BE2C (cell line): ENCODE measurements around the gene FHAD1.

Experiments used
- DNase-seq: peaks from one replicate; pipeline ENCODE4 v3.0.0-alpha.2; 2020
- H3K27me3 ChIP-seq: fragments of 250-450 bp; sonication (Bioruptor Pico); 2 replicates; pipeline ENCODE4 v1.5.1; 2020; ENCODE audit warnings: mild to moderate bottlenecking
- H3K36me3 ChIP-seq: fragments of 250-450 bp; sonication (Bioruptor Pico); 2 replicates; pipeline ENCODE4 v1.5.1; 2020; ENCODE audit warnings: mild to moderate bottlenecking
- H3K4me1 ChIP-seq: fragments of 250-450 bp; sonication (Bioruptor Pico); 2 replicates; pipeline ENCODE4 v1.5.1; 2020
- H3K4me3 ChIP-seq: 2 replicates; pipeline ENCODE4 v1.5.1; 2011; ENCODE audit warnings: low read depth, low read length
- H3K9me3 ChIP-seq: fragments of 250-450 bp; sonication (Bioruptor Pico); 2 replicates; pipeline ENCODE4 v1.5.1; 2020
- CTCF ChIP-seq: IDR thresholded peaks from 2 replicates; pipeline ENCODE4 v1.5.1; 2012; ENCODE audit warnings: mild to moderate bottlenecking, low read depth, low read length

FHAD1 gene

GRCh38 chr1:15414445-15414983 is 167.5 kb downstream of the FHAD1 start:
- Histone ChIP-seq H3K4me1 (no peaks in the 10 kb centered on the region; the same call in 1 of the 2 replicates), H3K27me3 (no peaks in the 10 kb centered on the region)
- TF ChIP-seq CTCF = no peak

GRCh38 chr1:15417059-15417934 is 170.3 kb downstream of the FHAD1 start:
- Histone ChIP-seq H3K4me3 (no peak overlapping the region), H3K9me3 (no peaks in the 10 kb centered on the region), H3K27me3 (no peaks in the 10 kb centered on the region), H3K4me1 (no peaks in the 10 kb centered on the region), H3K36me3 (no peaks in the 10 kb centered on the region)
- no peak for TF ChIP-seq CTCF
- no peak for DNase-seq

More at GRCh38 chr1:15414445-15414983, 167.5 kb downstream of the FHAD1 start:
- no peaks in the 10 kb centered on the region for H3K36me3 ChIP-seq
- DNase-seq = no peak
- no peak overlapping the region for H3K4me3 ChIP-seq
- no peaks in the 10 kb centered on the region for H3K9me3 ChIP-seq

- no peaks in the 10 kb centered on the region for H3K36me3 ChIP-seq
These were observed 171.9 kb downstream of the FHAD1 start for GRCh38 chr1:15418806-15419515.

GRCh38 chr1:15420853-15421465 is 173.9 kb downstream of the FHAD1 start:
- Histone ChIP-seq H3K9me3 (no peaks in the 10 kb centered on the region), H3K27me3 (no peaks in the 10 kb centered on the region), H3K4me3 (no peak overlapping the region), H3K4me1 (no peaks in the 10 kb centered on the region), H3K36me3 (no peaks in the 10 kb centered on the region)
- TF ChIP-seq CTCF = no peak
- DNase-seq = no peak

More at GRCh38 chr1:15418806-15419515, 171.9 kb downstream of the FHAD1 start:
- no peaks in the 10 kb centered on the region for H3K4me1 ChIP-seq
- no peak overlapping the region for H3K4me3 ChIP-seq
- H3K9me3 ChIP-seq = no peaks in the 10 kb centered on the region
- H3K27me3 ChIP-seq = no peaks in the 10 kb centered on the region
- TF ChIP-seq CTCF = no peak
- no peak for DNase-seq

- TF ChIP-seq CTCF = no peak
- no peaks in the 10 kb centered on the region for H3K4me1 ChIP-seq
- H3K4me3 ChIP-seq = no peak overlapping the region
These were observed 175.8 kb downstream of the FHAD1 start for GRCh38 chr1:15422871-15423270.

More at GRCh38 chr1:15422871-15423270, 175.8 kb downstream of the FHAD1 start:
- DNase-seq = no peak
- no peaks in the 10 kb centered on the region for H3K27me3 ChIP-seq
- no peaks in the 10 kb centered on the region for H3K9me3 ChIP-seq
- no peaks in the 10 kb centered on the region for H3K36me3 ChIP-seq
